OCI-LY7 (cell line): Measurements from ENCODE around the gene GAS1. TPM values are rescaled to one million over a fixed set of nuclear protein-coding genes. Genes with fewer than 3 reads are reported as not detected.

Experiments used
- BruUV-seq: library from RNA; stranded (reverse); fragments of 400-500 nt; replicated peaks from 2 replicates; lab custom pipeline; 2021; lab: Mats Ljungman, UMichigan
- CTCF ChIA-PET: fragments of 300-600 bp; sonication (Branson Sonifier 250); formaldehyde crosslinking; loops from one replicate; lab custom pipeline; 2022; ENCODE audit warnings: antibody characterized with exemption; ENCODE audit not compliant: unreplicated experiment; lab: Charles Lee
- POLR2A ChIA-PET: fragments of 300-600 bp; sonication (Branson Sonifier 250); formaldehyde crosslinking; loops from one replicate; lab custom pipeline; 2022; ENCODE audit warnings: antibody characterized with exemption; lab: Charles Lee
- DNase-seq: peaks from one replicate; pipeline ENCODE4 v3.0.0-alpha.2; 2015; ENCODE audit warnings: low spot score
- H2AFZ ChIP-seq: fragments of 200-600 bp; sonication (generic), shearing (Covaris generic); 2 replicates; pipeline ENCODE4 v1.6.1; 2014; ENCODE audit warnings: mild to moderate bottlenecking, antibody characterized with exemption, low read length, moderate library complexity
- H3K27ac ChIP-seq: fragments of 200-600 bp; sonication (generic); 2 replicates; pipeline ENCODE4 v1.5.1; 2014; ENCODE audit warnings: mixed run types, low read depth, mild to moderate bottlenecking, moderate library complexity, low read length, inconsistent platforms; ENCODE audit not compliant: poor library complexity, severe bottlenecking
- H3K36me3 ChIP-seq: fragments of 200-600 bp; sonication (generic); 2 replicates; pipeline ENCODE4 v1.6.1; 2014; ENCODE audit warnings: mild to moderate bottlenecking, antibody characterized with exemption, low read length, moderate library complexity, mixed read lengths; ENCODE audit not compliant: insufficient read depth
- H3K4me1 ChIP-seq: fragments of 200-600 bp; sonication (generic); 2 replicates; pipeline ENCODE4 v1.5.1; 2014; ENCODE audit warnings: mild to moderate bottlenecking, low read length; ENCODE audit not compliant: insufficient read depth, poor library complexity, severe bottlenecking
- H3K4me2 ChIP-seq: fragments of 200-600 bp; sonication (generic); 2 replicates; pipeline ENCODE4 v1.6.1; 2014; ENCODE audit warnings: mild to moderate bottlenecking, low read length
- H3K4me3 ChIP-seq: fragments of 200-600 bp; sonication (generic); 2 replicates; pipeline ENCODE4 v1.5.1; 2014; ENCODE audit warnings: mild to moderate bottlenecking, low read depth, low read length; ENCODE audit not compliant: poor library complexity, severe bottlenecking
- H3K79me2 ChIP-seq: fragments of 200-600 bp; sonication (generic); 2 replicates; pipeline ENCODE4 v1.6.1; 2016; ENCODE audit warnings: low read depth, mild to moderate bottlenecking, low read length, moderate library complexity, mixed read lengths; ENCODE audit not compliant: insufficient read depth
- H3K9me2 ChIP-seq: fragments of 200-600 bp; sonication (generic); 2 replicates; pipeline ENCODE4 v1.6.1; 2016; ENCODE audit warnings: mild to moderate bottlenecking, low read length, mixed read lengths; ENCODE audit not compliant: insufficient read depth
- H3K9me3 ChIP-seq: fragments of 200-600 bp; sonication (generic); 2 replicates; pipeline ENCODE4 v1.6.1; 2014; ENCODE audit warnings: mild to moderate bottlenecking, mixed run types, low read length, mixed read lengths
- H4K20me1 ChIP-seq: fragments of 200-600 bp; sonication (generic); 2 replicates; pipeline ENCODE4 v1.6.1; 2014; ENCODE audit warnings: mild to moderate bottlenecking, antibody characterized with exemption, low read length, moderate library complexity, mixed read lengths; ENCODE audit not compliant: insufficient read depth
- CTCF ChIP-seq: fragments of 200-600 bp; sonication (generic); conservative IDR thresholded peaks from 2 replicates; pipeline ENCODE4 v1.5.1; 2014; ENCODE audit warnings: mild to moderate bottlenecking, antibody characterized with exemption, low read length, moderate library complexity, mixed read lengths
- EZH2phosphoT487 ChIP-seq: fragments of 200-600 bp; sonication (generic); IDR thresholded peaks from 2 replicates; pipeline ENCODE4 v1.6.1; 2018; ENCODE audit warnings: low read depth, borderline replicate concordance, mild to moderate bottlenecking, mixed run types, antibody characterized with exemption, low read length, moderate library complexity, mixed read lengths
- intact Hi-C: fragments of 100-400 bp; cut with micrococcal nuclease; formaldehyde crosslinking; loops from one replicate; pipeline ENCODE4 v1.10.0; 2022; ENCODE audit not compliant: unreplicated experiment
- total RNA-seq, 2 experiments: library from RNA; depleted of rRNA in 1 of 2; stranded (reverse); fragments of >200 nt in 1 of 2; shearing (Covaris generic) in 1 of 2; gene quantifications; 2 replicates each; pipeline ENCODE4 v1.2.3, GENCODE V29; 2014 to 2022

Gene GAS1
- total RNA-seq, 2 experiments from 2014 or later, result not detected

- Histone ChIP-seq H4K20me1 (no peaks in the 10 kb centered on the region), H3K4me3 (no peak overlapping the region), H3K4me1 (no peaks in the 10 kb centered on the region), H3K9me2 (no peaks in the 10 kb centered on the region), H3K27ac (no peak overlapping the region), H3K4me2 (no peak overlapping the region), H3K36me3 (no peaks in the 10 kb centered on the region), H2AFZ (no peak overlapping the region), H3K79me2 (no peaks in the 10 kb centered on the region), H3K9me3 (no peaks in the 10 kb centered on the region)
- ChIA-PET CTCF (no interaction called here), POLR2A (no interaction called here)
- DNase-seq, result no peak
- BruUV-seq, result no TSS peak
- intact Hi-C loops, result no loop called here
- TF ChIP-seq EZH2phosphoT487, result no peak
- no peak for TF ChIP-seq CTCF
Observed at GRCh38 chr9:86903734-86904085, 43.6 kb downstream of the GAS1 start.

GRCh38 chr9:86902991-86903733, 44.1 kb downstream of the GAS1 start:
- DNase-seq, result no peak
- TF ChIP-seq EZH2phosphoT487 (no peak), CTCF (no peak)
- no peaks in the 10 kb centered on the region for H4K20me1 ChIP-seq
- no peaks in the 10 kb centered on the region for H3K4me1 ChIP-seq
- no peak overlapping the region for H3K4me2 ChIP-seq
- BruUV-seq, result no TSS peak
- H3K9me2 ChIP-seq, result no peaks in the 10 kb centered on the region
- ChIA-PET CTCF (no interaction called here), POLR2A (interaction anchor here (0.9 kb wide), 1 partner anchor 21 kb away, joined by 6 read pairs; no protein-coding TSS in a partner anchor)
- no peaks in the 10 kb centered on the region for H3K36me3 ChIP-seq
- H3K9me3 ChIP-seq, result no peaks in the 10 kb centered on the region
- H2AFZ ChIP-seq, result no peak overlapping the region
- no peak overlapping the region for H3K27ac ChIP-seq
- H3K79me2 ChIP-seq, result no peaks in the 10 kb centered on the region
- intact Hi-C loops, result no loop called here
- H3K4me3 ChIP-seq, result no peak overlapping the region

- intact Hi-C loops, result no loop called here
- H3K36me3 ChIP-seq, result no peaks in the 10 kb centered on the region
- ChIA-PET POLR2A (interaction anchor here (0.9 kb wide), 1 partner anchor 22 kb away, joined by 6 read pairs; no protein-coding TSS in a partner anchor), CTCF (no interaction called here)
- no peaks in the 10 kb centered on the region for H3K9me3 ChIP-seq
- no peaks in the 10 kb centered on the region for H4K20me1 ChIP-seq
- BruUV-seq, result no TSS peak
- H3K4me2 ChIP-seq, result no peak overlapping the region
- H3K4me3 ChIP-seq, result no peak overlapping the region
- no peaks in the 10 kb centered on the region for H3K9me2 ChIP-seq
- no peak overlapping the region for H2AFZ ChIP-seq
- H3K27ac ChIP-seq, result no peak overlapping the region
- H3K4me1 ChIP-seq, result no peaks in the 10 kb centered on the region
- no peaks in the 10 kb centered on the region for H3K79me2 ChIP-seq
- no peak for DNase-seq
- TF ChIP-seq CTCF, result no peak
- no peak for TF ChIP-seq EZH2phosphoT487
Observed at GRCh38 chr9:86902586-86902985, 44.7 kb downstream of the GAS1 start.
